Endothelial cell of hepatic sinusoid (primary cell): Measurements from ENCODE around the gene PLA2G2E.

Experiments used
- in situ Hi-C: cut with HindIII; loops from 2 replicates; pipeline ENCODE4 v1.10.0; 2017; ENCODE audit warnings: low sequenced_read_pairs

The PLA2G2E gene

GRCh38 chr1:19923137-19923952, at the start of gene PLA2G2E:
TSS of gene PLA2G2E (minus strand) at chr1:19923617. CDS start at chr1:19923559, 58 bp downstream.
- in situ Hi-C loops: no loop called here

- in situ Hi-C loops: no loop called here
These were observed 48.2 kb upstream of the PLA2G2E start for GRCh38 chr1:19971664-19972063.

GRCh38 chr1:19969898-19970660, 46.7 kb upstream of the PLA2G2E start:
- in situ Hi-C loops: no loop called here

GRCh38 chr1:19967808-19968207, 44.4 kb upstream of the PLA2G2E start:
- in situ Hi-C loops: no loop called here

GRCh38 chr1:19964542-19964941, 41.1 kb upstream of the PLA2G2E start:
- in situ Hi-C loops: no loop called here

GRCh38 chr1:19963636-19964035, 40.2 kb upstream of the PLA2G2E start:
- in situ Hi-C loops: no loop called here

- in situ Hi-C loops: no loop called here
These were observed 37.2 kb upstream of the PLA2G2E start for GRCh38 chr1:19960591-19960990.

GRCh38 chr1:19957779-19958178, 34.4 kb upstream of the PLA2G2E start:
- in situ Hi-C loops: no loop called here

- in situ Hi-C loops: no loop called here
These were observed 32.2 kb upstream of the PLA2G2E start for GRCh38 chr1:19955534-19956170.

- in situ Hi-C loops: no loop called here
These were observed 30.6 kb upstream of the PLA2G2E start for GRCh38 chr1:19954059-19954458.

GRCh38 chr1:19949016-19949415, 25.6 kb upstream of the PLA2G2E start:
- in situ Hi-C loops: loop anchor here (10.0 kb wide), 1 partner anchor 206 kb away; no protein-coding TSS in a partner anchor

- in situ Hi-C loops: loop anchor here (10.0 kb wide), 1 partner anchor 208 kb away; no protein-coding TSS in a partner anchor
These were observed 23.6 kb upstream of the PLA2G2E start for GRCh38 chr1:19946971-19947370.

GRCh38 chr1:19946331-19946751, 22.9 kb upstream of the PLA2G2E start:
- in situ Hi-C loops: loop anchor here (10.0 kb wide), 1 partner anchor 208 kb away; no protein-coding TSS in a partner anchor

- in situ Hi-C loops: loop anchor here (10.0 kb wide), 1 partner anchor 209 kb away; no protein-coding TSS in a partner anchor
These were observed 22.5 kb upstream of the PLA2G2E start for GRCh38 chr1:19945914-19946313.

GRCh38 chr1:19942657-19943056, 19.2 kb upstream of the PLA2G2E start:
- in situ Hi-C loops: loop anchor here (10.0 kb wide), 1 partner anchor 212 kb away; no protein-coding TSS in a partner anchor

- in situ Hi-C loops: loop anchor here (10.0 kb wide), 1 partner anchor 213 kb away; no protein-coding TSS in a partner anchor
These were observed 18.7 kb upstream of the PLA2G2E start for GRCh38 chr1:19942088-19942487.

GRCh38 chr1:19941206-19941568, 17.8 kb upstream of the PLA2G2E start:
- in situ Hi-C loops: loop anchor here (10.0 kb wide), 1 partner anchor 214 kb away; no protein-coding TSS in a partner anchor

GRCh38 chr1:19940486-19941205, 17.2 kb upstream of the PLA2G2E start:
- in situ Hi-C loops: loop anchor here (10.0 kb wide), 1 partner anchor 214 kb away; no protein-coding TSS in a partner anchor

- in situ Hi-C loops: no loop called here
These were observed 15.1 kb upstream of the PLA2G2E start for GRCh38 chr1:19938472-19938871.

- in situ Hi-C loops: no loop called here
These were observed 12.8 kb upstream of the PLA2G2E start for GRCh38 chr1:19936061-19936750.
